Endometrium (tissue), 2 donors: Measurements from ENCODE around the gene MELTF.

Source experiments
- FAIRE-seq: peaks from 2 replicates; lab custom pipeline; 2012; peaks lifted over from hg19 to GRCh38; lab: Jason Lieb, UNC
- donor health status: control.
- donor health status: control.

The MELTF gene

DNA sequence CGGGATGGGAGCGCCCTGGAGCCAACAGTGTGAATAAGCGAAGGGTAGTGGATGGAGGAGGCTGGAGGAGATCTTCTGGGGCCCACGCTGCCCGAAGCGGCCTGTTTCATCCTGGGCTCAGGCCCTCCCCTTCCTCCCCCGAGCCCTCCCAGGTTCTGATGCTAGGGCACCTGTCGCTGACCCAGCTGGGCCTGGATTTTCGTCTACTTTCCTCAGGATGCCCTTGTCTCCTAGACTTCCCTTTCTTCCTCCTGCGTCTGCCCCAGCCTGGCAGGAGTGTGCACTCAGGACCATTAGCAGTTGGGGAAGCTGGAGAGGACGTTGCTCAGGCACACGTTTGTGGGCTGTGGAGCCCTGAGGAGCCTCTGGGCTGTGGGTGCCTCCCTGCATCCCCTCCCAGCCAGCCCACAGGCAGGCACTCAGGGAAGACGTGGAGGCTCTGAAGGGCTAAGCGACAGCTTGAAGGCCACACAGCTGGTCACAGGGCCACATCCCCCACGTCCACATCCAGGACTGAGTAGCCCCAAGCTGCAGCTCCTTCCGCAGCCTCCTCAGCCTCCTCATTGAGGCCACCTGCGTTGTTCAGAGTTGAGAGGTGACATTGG, 37.1 kb downstream of the MELTF start:
- no peak for FAIRE-seq

DNA sequence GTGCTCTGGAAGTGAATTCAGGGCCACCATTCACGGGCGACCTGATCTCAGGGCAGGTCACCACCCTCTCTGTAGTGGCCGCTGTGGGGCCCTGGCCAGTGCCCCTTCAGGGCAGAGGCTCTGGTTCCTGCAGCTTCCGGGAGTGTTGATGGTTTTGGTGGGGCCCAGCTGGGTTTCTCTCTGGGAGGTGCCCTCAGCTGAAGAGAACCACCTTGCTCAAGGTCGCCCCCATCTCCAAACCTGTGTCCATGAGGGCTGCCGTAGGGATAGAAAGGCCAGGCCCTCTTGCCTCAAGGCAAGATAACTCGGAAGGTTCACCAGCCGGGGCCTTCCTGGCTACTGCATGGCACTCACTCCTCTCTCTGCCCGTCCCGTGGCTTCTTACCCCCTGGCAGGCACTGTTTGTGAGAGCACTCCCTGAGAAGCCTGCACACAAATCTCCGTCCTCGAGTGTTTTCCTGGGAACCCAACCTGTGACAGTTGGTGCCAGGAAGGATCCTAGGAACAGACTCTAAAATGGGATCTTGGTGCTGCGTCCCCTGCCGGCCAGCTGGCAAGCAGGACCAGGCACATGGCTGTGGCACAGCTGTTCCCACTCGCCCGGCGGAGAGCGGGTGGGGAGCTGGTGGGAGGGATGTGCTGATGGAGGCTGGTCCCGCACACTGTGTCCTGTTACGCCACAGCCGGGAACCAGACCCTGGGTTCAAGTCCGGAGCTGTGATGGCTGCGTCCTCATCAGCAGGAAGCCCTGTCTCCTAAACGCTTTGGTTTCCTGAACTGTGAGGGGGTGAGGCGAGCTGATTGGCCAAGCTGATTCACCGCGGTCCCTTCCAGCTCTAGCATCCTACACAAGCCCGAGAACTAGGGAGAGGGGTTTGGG, 37.8 kb downstream of the MELTF start:
- FAIRE-seq: no peak

DNA sequence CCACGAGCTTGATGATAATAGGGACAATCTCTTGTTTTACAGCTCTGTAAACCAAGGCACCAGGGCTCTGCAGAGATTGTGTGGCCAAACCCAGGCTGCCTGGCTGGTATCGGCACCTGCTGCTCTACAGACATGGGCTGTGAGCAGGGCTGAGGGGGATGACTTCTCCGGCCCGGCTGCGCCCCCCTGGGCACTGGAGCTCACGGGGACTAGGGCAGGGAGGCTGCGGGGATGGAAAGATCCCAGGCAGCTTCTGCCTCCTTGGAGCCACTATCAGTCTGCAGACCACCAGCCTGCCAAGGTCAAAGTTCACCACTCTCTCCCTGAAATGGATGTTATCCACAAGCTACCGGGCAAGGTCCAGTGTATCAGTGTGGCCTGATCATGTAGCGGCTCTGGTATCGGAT, 39.0 kb downstream of the MELTF start:
- FAIRE-seq: no peak

DNA sequence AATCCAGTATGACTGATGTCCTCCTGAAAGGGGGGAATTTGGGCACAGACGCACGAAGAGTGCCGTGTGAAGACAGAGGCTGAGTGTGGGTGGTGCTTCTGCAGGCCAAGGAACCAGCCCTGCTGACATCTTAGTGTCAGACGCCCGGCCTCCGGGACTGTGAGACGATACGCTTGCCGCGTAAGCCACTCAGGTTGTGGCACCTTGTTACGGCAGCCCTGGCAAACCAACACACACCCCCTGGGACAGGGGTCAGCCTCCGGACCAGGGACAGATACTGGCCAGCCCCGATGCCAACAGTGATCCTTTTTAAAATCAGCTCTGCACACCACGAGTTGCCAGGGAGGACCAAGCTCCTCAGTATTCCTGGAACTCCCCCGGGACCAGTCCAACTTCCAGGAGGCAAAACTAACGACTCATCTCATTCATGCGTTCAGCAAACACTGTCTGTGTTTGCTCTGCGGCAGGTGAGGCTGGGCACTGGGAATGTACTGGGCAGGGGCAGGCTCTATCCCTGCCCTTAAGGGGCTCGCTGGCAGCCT, 39.8 kb downstream of the MELTF start:
- FAIRE-seq: no peak

DNA sequence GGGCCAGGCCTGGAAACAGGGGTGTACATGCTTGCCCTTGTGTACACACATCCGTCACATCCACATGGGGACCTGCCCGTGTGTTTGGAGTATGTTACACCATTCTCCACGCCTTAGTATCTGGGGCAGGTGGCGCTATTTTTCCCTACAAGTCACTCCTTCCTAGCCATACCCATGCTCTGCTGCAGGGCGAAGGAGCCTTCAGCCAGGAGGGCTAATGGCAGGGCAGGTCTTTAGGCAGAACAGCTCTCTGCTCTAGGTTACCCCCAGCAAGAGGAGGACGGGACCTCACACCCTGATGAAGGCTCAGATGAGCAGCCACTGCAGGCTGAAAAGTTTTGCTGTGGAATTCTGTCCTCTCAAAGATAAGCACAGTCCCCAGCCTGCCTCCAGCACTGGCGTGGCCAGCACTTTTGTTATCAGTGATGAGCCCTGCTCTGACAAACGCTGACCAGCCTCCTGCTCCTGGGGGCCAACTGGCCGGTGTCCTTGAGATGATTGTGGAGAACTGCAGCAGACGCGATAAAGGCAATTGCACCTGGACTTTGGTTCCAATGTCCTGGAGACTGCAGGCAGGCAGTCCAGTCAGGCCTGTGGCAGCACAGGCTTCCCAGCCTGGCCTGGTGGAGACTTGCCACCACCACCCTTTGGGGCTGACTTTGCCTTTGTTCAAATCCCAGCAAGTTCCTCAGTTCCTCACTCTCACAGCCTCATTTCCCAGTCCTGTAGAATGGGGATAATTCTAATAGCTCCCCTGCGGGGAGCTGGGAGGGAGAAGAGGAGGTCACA, 41.2 kb downstream of the MELTF start:
- FAIRE-seq: no peak

DNA sequence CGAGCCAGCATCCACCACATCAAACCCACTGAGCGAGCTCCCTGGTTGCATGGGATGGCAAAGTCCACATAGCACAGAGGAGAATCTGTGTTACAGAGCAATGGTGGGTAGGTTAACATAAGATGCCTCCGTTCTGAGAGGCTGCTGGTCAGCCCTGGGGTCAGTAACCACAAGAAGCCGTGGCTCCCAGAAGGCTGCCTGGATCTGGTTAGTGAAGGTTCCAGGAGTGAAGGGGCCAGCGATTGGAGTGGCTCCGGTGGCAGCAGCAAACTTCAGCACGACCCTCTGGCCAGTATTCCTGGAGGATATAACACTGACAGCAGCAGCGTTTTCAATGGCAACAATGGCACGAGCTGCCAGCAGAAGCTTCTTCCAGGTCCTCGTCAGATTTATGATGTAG, 42.6 kb downstream of the MELTF start:
- FAIRE-seq: no peak

DNA sequence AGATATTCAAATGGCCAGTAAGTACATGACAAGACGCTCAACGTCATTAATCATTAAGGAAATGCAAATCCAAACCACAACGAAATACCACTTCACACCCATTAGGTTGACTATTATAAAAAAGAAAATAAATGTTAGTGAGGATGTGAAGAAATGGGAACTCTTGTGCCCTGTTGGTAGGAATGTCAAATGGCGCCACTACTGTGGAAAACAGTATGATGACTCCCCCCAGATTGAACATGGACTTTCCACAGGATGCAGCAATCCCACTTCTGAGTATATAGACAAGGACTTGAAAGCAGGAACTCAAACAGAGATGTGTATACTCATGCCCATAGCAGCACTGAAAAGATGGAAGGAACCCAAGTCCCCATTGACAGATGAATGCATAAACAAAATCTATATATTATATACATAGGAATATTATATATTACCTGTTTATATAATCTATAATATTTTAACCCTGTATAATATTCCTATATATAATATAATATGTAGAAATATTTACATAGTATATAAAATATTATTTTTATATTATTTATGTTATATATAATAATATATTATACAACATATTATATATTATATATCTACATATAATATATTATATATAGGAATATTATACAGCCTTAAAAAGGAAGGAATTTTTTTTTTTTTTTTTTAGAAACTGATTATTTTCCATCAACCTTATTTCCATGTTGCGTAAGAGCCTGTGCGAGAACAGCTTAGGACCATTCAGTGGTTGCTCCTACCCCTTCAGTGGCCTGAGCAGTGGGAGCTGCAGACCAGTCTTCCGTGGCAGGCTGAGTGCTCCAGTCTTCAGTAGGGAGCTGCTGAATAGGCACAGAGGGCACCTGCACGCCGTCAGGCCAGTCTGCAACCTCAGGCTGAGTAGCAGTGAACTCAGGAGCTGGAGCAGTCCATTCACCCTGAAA, 43.4 kb downstream of the MELTF start:
- no peak for FAIRE-seq

DNA sequence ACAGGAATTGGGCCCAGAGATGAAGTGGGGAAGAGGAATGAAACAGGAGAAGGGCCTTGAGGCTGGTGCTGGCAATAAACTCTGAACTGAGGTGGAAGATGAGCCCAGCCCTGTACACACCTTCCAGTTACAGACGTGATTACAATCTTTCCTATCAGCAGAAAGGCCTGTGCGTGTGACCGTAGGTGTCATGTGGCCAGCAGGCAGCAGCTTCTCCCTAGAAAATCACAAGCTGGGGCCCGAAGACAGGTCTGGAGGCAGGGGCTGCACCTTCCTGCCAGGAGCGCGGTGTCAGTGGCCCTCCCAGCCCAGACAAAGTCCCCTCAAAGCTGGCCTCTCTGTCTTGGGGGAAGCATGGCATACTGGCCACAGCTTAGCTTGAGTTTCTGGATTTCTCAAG, 44.3 kb downstream of the MELTF start:
- FAIRE-seq: no peak

DNA sequence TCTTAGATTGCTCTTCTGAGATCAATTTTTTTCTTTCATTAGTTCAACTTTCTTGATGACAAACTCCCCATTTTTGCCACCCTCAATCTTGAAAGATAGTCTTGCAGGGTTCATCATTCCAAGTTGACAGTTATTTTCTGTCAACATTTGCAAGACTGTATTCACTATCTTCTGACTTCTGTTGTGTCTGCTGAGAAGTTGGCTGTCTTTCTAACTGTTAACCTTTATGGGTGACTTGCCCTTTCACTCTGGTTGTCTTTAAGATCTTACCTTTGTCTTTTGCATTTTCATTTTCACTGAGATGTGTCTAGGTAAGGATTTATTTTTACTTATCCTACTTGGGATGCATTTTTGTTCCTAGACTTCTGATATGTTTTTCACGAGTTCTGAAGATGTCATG, 46.4 kb downstream of the MELTF start:
- no peak for FAIRE-seq

DNA sequence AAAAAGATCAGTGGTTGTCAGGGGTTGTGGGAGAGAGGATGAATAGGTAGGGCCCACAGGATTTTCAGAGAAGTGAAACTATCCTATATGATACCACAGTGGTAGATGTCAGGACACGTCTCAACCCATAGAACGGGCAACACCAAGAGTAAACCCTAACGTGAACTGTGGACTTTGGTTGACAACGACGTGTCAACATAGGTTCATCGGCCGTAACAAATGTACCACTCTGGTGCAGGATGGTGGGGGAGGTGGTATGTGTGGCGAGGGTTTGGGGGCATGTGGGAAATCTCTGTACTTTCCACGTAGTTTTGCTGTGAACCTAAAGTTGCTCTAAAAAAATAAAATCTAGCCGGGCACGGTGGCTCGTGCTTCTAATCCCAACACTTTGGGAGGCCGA, 48.0 kb downstream of the MELTF start:
- no peak for FAIRE-seq

DNA sequence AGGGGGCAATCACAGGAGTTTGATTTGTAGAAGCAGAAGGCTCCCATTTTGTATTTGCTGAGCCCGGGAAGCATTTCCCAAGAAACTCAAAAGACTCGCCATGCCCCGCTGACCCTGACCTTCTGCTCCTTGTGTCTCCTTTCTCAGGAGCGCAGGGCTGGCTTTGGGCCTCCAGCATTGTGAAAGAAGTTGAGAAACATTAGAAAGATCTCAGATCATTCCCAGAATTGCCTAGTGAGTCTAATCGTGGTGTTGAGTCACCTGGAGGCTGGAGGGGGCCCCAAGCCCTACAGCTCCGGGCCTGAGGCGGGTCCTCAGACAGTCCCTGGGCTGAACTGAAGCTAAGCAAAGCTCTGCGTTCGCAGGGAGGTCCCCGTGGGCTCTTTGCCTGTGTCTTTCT, 50.1 kb downstream of the MELTF start:
- FAIRE-seq: no peak

DNA sequence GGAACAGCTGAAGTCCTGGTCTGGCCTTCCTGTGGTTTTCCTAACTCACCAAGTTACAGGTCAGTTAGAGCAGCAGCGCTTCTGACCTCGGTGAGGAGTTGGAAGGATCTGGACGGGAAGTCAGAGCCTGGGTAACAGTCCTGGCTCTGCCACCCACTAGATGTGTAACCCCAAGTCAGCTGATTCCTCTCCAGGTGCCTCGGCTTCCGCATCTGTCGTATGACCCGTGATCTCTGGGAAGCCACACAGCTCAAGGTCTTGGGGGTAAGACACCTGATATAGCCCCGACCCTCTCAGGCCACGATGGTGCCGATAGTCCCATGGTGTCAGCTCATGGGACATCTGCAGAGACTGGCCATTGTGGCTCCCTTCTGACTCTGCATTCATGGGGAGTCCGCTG, 52.7 kb downstream of the MELTF start:
- no peak for FAIRE-seq

DNA sequence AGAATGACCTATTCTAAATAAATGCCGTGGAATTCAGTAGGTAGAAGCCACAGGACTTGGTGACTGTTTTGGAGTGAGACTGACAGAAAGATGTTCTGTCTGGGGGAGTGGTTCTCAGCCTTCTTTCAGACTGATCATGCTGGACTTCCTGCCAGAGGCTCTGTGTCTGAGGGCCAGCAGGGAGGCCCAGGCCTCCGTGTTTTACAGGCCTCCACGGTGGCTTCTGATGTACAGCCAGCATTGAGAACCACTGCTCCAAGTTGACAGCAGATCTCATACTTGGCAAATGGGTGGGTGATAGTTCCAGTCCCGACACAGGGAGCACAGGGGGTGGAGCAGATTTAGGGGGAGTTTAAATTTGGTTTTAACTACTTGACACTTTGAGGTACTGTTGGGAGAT, 54.3 kb downstream of the MELTF start:
- FAIRE-seq: no peak

DNA sequence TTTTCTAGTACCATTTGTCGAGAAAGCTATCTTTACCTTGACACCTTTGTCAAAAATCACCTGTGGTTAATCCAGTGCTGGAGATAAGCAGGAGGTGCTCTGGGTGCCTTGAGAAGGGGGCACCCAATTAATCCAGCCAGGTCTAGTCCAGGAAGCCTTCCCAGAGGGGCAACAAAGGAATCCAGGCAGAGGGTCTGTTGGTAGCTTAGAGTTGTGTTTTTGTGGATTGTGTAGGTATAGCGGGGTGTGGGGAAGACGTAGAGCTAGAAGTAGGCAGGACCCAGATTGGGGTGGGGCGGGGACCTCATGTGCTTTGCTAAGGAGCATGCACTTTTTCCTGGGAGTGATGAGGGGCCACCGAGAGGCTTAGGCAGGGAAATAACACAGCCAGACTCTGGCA, 55.0 kb downstream of the MELTF start:
- no peak for FAIRE-seq

DNA sequence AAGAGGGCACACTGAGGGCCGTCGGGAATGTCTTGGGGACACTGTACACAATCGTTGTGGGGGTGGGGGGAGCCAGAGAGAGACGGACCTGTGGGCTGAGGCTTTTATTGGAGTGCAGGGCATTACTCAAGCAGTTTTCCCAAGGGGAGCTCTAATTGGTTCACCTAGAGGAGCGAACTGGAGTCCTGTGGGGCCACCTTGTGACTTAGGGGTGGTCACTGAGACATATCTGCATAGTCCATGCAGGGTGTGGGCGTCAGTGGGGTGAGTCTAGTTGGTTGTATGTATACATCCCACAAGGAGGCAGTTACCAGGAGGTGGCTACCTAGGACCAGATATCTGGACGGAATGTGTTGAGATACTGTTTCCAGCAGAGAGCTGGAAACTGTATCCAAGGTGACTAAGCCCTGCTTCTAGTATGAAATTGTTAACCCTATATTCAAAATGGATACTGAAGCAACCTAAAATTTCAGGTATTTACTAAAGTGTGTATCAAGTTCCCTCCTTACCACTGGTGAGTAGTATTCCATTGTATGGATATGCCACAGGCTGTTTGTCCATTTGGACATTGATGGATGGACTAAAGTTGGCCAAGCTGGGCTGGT, 58.4 kb downstream of the MELTF start:
- no peak for FAIRE-seq

DNA sequence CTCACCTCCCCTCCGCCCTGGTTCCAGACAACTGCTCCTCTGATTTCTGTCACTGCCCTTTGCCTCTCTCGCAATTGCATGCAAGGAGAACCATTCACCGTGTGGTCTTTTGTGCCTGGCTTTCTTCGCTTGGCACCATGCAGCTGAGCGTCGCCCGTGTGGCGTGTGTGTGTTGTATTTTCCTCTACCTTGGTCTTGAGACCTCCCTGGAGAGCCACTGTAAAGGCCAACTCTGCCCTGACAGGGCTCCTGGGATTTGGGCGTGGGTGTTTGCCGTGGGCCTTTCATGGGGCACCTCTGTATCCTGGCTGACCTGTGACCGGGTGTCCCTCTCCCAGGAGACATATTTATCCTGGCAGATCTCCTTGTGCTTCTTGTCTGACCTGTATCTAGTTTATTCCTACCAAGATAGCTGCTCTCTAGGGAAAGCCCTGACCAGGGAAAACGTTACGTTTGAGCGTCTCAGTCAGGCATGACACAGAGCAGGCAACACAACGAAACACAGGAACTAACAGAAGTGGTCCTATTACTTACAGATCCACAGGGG, 59.0 kb downstream of the MELTF start:
- no peak for FAIRE-seq

DNA sequence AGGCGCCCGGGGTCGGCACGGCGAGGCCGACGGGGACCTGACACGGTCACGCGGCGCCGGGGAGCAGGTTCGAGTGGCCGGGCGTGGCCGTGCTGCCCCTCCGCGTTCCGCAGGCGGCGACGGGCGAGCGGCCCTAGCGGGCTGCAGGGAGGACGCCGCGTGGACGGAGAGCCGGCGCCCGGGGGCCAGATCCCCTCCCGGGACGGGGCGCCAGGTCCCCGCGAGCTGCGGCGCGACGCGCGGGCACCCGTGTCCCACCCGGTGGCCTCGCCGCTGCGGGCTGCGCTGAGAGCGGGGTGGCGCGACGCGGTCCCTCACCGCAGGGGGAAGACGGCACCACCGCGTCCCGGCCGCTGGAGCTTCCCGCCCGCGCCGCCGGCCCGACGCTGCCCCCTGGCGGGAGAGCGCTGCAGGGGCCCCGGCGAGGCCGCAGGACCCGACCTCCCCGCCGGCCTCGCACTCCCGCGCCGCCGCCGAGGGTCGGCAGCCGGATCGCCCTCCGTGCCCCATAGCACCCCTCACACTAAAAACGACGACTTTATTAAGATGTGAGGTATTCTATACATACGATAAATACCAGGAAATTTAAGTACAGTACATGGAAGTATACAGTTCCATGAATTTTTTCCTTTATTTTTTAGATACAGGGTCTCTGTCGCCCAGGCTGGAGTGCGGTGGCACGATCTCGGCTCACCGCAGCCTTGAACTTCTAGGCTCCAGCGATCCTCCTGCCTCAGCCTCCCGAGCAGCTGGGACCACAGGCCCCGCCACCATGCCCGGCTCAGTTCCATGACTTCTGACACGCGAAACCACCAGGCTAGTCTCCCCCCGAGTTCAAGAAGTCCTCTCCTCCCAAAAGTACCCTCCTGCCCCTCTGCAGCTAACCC, 59.7 kb downstream of the MELTF start:
- FAIRE-seq: no peak

DNA sequence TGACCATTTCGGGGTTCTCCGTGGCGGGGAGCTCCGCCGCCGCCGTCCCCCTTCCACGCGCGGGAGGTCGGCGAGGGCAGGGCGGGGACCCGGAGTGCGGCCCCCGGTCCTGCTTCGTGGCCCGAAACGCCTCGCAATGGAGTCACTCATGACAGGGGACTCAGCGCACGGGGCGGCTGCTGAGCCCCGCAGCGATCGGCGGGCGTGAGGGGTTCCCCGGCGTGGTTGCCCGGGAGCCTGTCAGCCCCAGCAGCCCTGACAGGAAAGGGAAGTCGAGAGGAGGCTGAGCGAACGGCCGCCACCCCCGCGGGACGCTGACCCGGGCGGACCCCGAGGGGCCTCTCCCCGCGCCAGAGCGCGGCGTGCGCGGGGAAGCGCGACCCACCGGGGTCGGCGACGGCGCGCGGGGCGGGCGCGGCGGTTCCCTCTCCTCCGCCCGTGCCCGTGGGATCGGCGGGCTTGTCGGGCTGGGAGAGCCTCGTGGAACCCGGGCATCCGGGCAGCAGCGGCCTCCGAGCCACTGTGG, 60.4 kb downstream of the MELTF start:
- FAIRE-seq: no peak

DNA sequence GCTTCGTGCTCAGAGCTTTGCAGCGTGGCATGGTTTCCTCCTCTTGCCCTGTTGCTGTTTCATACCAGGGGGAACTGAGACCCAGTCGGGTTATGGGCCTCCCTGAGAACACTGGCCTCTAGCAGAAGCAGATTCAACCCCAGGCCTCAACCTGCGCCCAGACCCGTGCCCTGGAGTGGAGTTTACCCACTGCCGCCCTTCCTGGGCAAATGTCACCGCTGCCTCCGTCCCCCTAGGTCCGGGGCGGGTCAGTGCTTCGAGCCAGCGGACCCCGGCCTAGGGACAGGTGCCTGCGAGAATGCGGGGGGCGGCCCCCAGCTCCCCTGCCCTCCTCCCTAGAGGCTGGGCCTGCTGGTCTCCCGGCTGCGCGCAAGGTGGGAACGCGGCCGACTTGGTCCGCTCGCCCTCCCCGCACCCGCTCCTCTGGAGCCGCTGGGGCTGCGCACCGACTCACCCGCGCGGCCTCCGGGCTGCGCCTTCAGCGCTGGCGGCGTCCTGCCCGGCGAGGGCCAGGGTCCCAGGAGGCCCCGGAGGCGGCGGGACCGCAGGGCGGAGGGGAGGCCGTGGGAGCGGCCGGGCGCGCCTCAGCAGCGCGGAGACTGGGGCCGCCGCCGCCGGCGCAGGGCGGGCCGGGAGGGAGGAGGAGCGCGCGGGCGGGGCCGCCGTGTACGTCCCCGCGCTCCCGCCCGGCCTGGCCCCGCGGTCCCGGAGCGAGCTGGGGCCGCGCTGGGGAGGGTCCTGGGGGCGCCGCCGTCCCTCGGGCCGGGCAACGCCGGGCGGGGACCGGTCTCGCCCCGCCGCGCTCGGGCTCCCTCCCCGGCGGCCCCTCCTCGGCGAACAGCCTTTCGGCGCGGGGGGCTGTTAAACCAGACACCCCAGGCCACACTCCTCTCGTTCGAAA, 61.1 kb downstream of the MELTF start, which contains the start of gene PIGZ:
Gene PIGZ (minus strand): TSS at position 601 of the 901 bp plus-strand sequence. CDS start 16,802 bp downstream, outside the sequence.
- FAIRE-seq: no peak
